ENCODE data around the gene FAM20C.

DNA sequence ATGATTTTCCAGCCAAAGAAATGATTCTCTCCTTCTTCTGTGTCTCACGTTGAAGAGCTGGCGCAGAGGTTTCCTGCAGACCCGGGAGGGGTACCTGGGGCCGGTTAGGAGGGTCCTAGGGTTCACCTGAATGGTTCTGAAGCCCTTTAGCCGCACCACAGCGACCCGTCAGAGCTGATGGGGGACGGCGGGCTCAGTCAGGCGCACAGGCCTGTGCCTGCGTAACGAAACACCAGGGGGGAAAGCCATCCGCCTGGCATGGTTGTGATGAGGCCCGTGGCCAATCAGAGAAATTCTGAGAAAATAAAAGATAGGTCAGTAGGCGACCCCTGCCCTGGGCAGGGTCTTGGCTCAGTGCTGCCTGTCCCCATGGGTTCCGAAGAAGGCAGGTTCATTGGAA is 35.6 kb downstream of the FAM20C start:
- TF ChIP-seq CTCF (IDR thresholded peaks at IDR 0.05 in 4 of 5, conservative IDR thresholded peaks at IDR 0.05 in 1 of 5) (no peak), POLR2A (IDR thresholded peaks at IDR 0.05) (no peak)

Data from gastrocnemius medialis (tissue), 4 donors.